Body of pancreas (tissue), 4 donors: ENCODE measurements around the gene ACSS3. TPM values are rescaled to one million over a fixed set of nuclear protein-coding genes. Genes with fewer than 3 reads are reported as not detected.

Experiments used
- ATAC-seq: fragments of 150-250 bp; one replicate; pipeline ENCODE4 v1.9.1; 2016
- DNase-seq, 4 donors: peaks; one replicate each; pipeline ENCODE4 v3.0.0-alpha.2; 2019
- H3K27ac ChIP-seq, 4 donors: fragments of 200-600 bp; sonication (generic); 1 replicate in 3 of 4; 2 replicates in 1 of 4; pipeline versions ENCODE4 v1.5.1 to v1.6.1; 2016 to 2019; ENCODE audit warnings: mild to moderate bottlenecking in 1 of 4, mixed read lengths in 1 of 4, moderate library complexity in 1 of 4
- H3K27me3 ChIP-seq, 2 donors: fragments of 200-600 bp; sonication (generic); one replicate each; pipeline ENCODE4 v1.6.0; 2016; ENCODE audit warnings: mild to moderate bottlenecking in 1 of 2
- H3K36me3 ChIP-seq, 2 donors: fragments of 200-600 bp; sonication (generic); replicated peaks in 1 of 2; 2 replicates each; pipeline ENCODE4 v1.5.1; 2016; ENCODE audit warnings: low read depth in 2 of 2; ENCODE audit not compliant: insufficient read depth in 1 of 2
- H3K4me1 ChIP-seq: fragments of 200-600 bp; sonication (generic); one replicate; pipeline ENCODE4 v1.6.0; 2016
- H3K4me3 ChIP-seq, 2 donors: fragments of 200-600 bp; sonication (generic); 1 replicate in 1 of 2; 2 replicates in 1 of 2; pipeline ENCODE4 v1.5.1; 2016 to 2019
- H3K9me3 ChIP-seq, 3 donors: fragments of 200-600 bp; sonication (generic); 1 replicate in 2 of 3; 2 replicates in 1 of 3; pipeline ENCODE4 v1.5.1; 2016
- POLR2A ChIP-seq, 3 donors: fragments of 450-650 bp; IDR thresholded peaks; one replicate each; pipeline ENCODE4 v1.6.1; 2016; ENCODE audit warnings: antibody characterized with exemption in 3 of 3, mild to moderate bottlenecking in 2 of 3
- WGBS, 2 donors: methylation state at CpG; one replicate each; pipeline ENCODE4 v1.1.5; 2017; 5-methylcytosine and 5-hydroxymethylcytosine counted together
- intact Hi-C: fragments of 100-400 bp; cut with DNase I; formaldehyde crosslinking; loops from one replicate; pipeline ENCODE4 v1.15.1; 2023
- total RNA-seq, 2 donors: library from RNA; depleted of rRNA; stranded (reverse); fragments of >200 nt; gene quantifications; one replicate each; pipeline ENCODE4 v1.1.0, GENCODE V29; 2016
- TF ChIP-seq, protein P1 (sequence below), 7 experiments: fragments of 450-650 bp in 4 of 7; fragments of 200-600 bp in 3 of 7; sonication (generic) in 3 of 7; IDR thresholded peaks; one replicate each; pipeline ENCODE4 v1.5.1; 2016 to 2019; ENCODE audit warnings: antibody characterized with exemption in 7 of 7

ACSS3 gene
- total RNA-seq, 2 donors from 2014 or later, result 9.9 to 27.7 TPM

DNA sequence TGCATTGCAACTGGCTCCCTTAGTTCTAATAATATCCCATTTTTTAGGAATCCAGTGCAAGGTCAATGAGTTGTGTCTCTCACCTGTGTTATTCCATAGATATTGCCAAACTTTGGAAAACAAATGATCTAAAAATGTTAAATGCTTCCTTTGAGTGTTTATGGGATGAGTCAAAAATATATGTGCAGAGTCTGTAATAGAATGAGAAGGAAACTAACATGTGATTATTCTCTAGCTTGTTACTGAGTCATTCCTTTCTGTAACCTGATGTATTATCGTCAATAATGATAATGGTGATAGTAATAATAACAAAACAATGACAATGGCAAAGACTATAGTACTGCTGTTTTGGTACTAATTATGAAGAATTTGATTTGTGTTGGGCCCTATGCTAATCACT lies 11.5 kb downstream of the ACSS3 start:
- H3K9me3 ChIP-seq, result no peaks in the 10 kb centered on the region
- H3K27me3 ChIP-seq, result no peaks in the 10 kb centered on the region
- H3K4me1 ChIP-seq, result no peaks in the 10 kb centered on the region
- no peak overlapping the region for H3K4me3 ChIP-seq
- TF ChIP-seq POLR2A (IDR thresholded peaks at IDR 0.05), result no peak
- TF ChIP-seq, protein P1, sequence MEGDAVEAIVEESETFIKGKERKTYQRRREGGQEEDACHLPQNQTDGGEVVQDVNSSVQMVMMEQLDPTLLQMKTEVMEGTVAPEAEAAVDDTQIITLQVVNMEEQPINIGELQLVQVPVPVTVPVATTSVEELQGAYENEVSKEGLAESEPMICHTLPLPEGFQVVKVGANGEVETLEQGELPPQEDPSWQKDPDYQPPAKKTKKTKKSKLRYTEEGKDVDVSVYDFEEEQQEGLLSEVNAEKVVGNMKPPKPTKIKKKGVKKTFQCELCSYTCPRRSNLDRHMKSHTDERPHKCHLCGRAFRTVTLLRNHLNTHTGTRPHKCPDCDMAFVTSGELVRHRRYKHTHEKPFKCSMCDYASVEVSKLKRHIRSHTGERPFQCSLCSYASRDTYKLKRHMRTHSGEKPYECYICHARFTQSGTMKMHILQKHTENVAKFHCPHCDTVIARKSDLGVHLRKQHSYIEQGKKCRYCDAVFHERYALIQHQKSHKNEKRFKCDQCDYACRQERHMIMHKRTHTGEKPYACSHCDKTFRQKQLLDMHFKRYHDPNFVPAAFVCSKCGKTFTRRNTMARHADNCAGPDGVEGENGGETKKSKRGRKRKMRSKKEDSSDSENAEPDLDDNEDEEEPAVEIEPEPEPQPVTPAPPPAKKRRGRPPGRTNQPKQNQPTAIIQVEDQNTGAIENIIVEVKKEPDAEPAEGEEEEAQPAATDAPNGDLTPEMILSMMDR (IDR thresholded peaks at IDR 0.05), result no peak
- H3K27ac ChIP-seq, result no peak overlapping the region
- intact Hi-C loops, result no loop called here
- DNase-seq (no peak), ATAC-seq (no peak)
- no peaks in the 10 kb centered on the region for H3K36me3 ChIP-seq
- WGBS, 2 donors, result 63 to 73% methylated on average over 1 of the region's 1 CpG

DNA sequence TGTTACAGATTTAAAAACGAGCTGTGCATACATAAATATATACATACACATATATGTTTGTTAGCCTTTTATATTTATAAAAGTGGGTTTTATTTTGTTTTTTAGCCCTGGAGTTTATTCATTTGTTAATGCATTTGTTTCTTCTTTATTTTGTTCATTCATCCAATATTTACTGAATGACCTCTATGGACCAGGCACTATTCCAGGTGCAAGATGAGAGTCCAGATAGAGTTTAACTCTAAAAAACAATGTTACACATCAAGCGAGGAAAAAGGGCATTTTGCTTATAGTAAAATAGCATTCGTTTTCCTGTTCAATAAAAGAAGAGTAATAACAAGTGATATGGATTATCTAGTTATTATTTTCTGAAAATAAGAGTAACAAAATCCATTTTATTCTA lies 14.2 kb downstream of the ACSS3 start:
- intact Hi-C loops, result no loop called here
- DNase-seq (no peak), ATAC-seq (no peak)
- WGBS, 2 donors, result 60 to 69% methylated on average over 3 of the region's 3 CpGs
- no peaks in the 10 kb centered on the region for H3K27me3 ChIP-seq
- TF ChIP-seq, protein P1 (IDR thresholded peaks at IDR 0.05), result no peak
- TF ChIP-seq POLR2A (IDR thresholded peaks at IDR 0.05), result no peak
- H3K9me3 ChIP-seq, result no peaks in the 10 kb centered on the region
- no peak overlapping the region for H3K27ac ChIP-seq
- H3K4me3 ChIP-seq, result no peak overlapping the region
- no peaks in the 10 kb centered on the region for H3K36me3 ChIP-seq
- no peaks in the 10 kb centered on the region for H3K4me1 ChIP-seq

DNA sequence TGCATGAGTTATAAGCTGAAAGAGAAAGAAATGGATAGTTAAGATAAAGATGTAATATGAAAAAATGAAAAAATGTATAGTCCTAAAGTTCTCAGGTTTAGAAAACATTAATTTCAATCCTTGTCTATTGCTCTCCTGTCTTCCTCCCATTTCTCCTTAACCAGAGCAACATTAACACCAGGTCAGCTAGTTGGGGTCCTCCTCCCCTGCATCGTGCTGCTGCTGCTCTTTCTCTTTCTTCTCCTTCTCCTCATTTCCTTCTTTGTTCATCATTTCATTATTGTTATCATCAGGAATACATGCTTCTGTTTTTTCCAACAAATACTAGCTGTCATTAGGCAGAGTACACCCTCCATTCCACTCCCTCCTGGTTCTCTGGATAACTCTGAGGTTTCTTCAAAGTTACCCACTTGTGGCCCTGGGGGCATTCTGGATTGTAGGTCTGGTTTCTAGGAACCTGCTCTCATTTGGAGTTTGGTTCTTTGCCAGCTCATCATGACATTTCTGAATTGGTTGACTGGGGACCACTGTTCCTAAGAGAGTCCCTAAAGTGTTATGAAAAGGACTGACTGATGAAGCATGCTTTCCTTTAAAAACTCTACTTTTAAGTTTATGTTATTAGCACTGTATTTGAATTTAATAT lies 17.0 kb downstream of the ACSS3 start:
- DNase-seq, result no peak
- intact Hi-C loops, result no loop called here
- H3K27ac ChIP-seq, result no peak overlapping the region
- H3K9me3 ChIP-seq, result no peaks in the 10 kb centered on the region
- 71 to 100% methylated on average over 1 of the region's 1 CpG for WGBS, 2 donors
- H3K27me3 ChIP-seq, result no peaks in the 10 kb centered on the region
- H3K36me3 ChIP-seq, result no peaks in the 10 kb centered on the region
- no peaks in the 10 kb centered on the region for H3K4me1 ChIP-seq
- no peak for TF ChIP-seq POLR2A (IDR thresholded peaks at IDR 0.05)
- TF ChIP-seq, protein P1 (IDR thresholded peaks at IDR 0.05), result no peak
- no peak for ATAC-seq
- no peak overlapping the region for H3K4me3 ChIP-seq

DNA sequence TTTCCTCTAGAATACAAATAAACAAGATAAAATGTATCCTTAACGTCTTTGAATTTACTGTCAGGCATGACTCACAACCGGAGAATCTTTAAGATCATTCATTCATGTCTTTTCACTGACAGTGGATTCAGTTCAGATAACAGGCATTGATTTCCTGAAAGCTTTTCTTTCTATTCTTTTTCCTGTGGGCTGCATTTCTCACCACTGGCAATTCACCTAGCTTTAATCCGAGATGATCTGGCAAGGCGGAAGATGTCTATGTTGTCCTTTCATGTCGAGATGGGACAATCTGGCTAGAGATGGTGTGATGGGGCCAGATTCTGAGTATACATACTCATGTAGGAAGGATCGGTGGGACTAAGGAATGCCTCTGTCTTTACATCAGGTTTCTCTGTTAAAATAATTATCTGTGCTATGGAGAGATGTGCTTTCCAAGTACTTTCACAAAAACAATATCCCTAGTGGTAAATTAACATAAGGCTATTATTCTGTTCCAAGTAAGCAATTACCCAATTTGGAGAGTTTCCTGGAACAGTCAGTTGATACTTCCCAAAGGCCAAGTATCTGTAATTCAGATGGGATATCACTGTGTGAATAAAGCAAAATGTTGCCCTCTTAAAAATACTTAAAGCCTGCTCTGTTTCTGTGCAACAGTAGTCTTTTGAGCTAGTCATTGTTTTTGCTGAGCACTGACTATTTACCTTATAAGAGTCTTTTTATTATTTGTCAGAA lies 17.8 kb downstream of the ACSS3 start:
- no peaks in the 10 kb centered on the region for H3K4me1 ChIP-seq
- ATAC-seq, result no peak
- H3K36me3 ChIP-seq, result no peaks in the 10 kb centered on the region
- H3K4me3 ChIP-seq, result no peak overlapping the region
- no peaks in the 10 kb centered on the region for H3K27me3 ChIP-seq
- H3K9me3 ChIP-seq, result no peaks in the 10 kb centered on the region
- intact Hi-C loops, result no loop called here
- 60 to 65% methylated on average over 6 of the region's 6 CpGs for WGBS, 2 donors
- no peak overlapping the region for H3K27ac ChIP-seq
- no peak for DNase-seq
- TF ChIP-seq, protein P1 (IDR thresholded peaks at IDR 0.05), result no peak
- no peak for TF ChIP-seq POLR2A (IDR thresholded peaks at IDR 0.05)

DNA sequence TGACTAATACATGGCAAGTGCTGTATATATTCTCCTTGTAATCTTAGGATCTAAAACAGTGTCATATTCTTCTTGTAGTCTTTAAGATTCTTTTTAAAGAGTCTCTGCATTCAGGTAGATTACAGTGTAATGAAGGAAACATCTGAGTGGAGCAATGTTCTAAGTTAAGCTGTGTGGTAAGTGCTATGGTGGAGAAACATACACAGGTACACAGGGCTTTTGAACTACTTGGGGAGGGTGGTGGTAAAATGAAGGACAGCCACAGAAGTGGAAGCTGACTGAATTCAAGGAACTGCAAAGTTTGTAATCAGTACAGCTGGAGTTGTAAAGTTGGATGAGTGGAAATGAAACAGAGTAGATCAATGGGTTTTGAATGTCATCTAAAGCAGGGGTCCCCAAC lies 27.8 kb downstream of the ACSS3 start:
- Histone ChIP-seq H3K27ac (no peak overlapping the region), H3K4me3 (no peak overlapping the region), H3K36me3 (no peaks in the 10 kb centered on the region), H3K9me3 (no peaks in the 10 kb centered on the region), H3K4me1 (no peaks in the 10 kb centered on the region), H3K27me3 (no peaks in the 10 kb centered on the region)
- intact Hi-C loops, result no loop called here
- no peak for DNase-seq
- no peak for ATAC-seq
- TF ChIP-seq POLR2A (IDR thresholded peaks at IDR 0.05), result no peak
- TF ChIP-seq, protein P1 (IDR thresholded peaks at IDR 0.05), result no peak
